B cell (primary cell): ENCODE data around the gene ZBTB7A. TPM values are rescaled to one million over a fixed set of nuclear protein-coding genes. Genes with fewer than 3 reads are reported as not detected.
A peak's percentile ranks its signal among the peaks of the same experiment; 100 is the strongest.

ENCODE experiments used
- ATAC-seq: fragments of 200-7000 bp; cut with Tn5 transposase; one replicate; pipeline ENCODE4 v1.10.0; 2021; ENCODE audit warnings: low read depth, mild to moderate bottlenecking, moderate number of reproducible peaks, moderate library complexity
- CTCF ChIA-PET: fragments of 350-600 bp; sonication (Branson Sonifier 250); formaldehyde crosslinking; loops from one replicate; lab custom pipeline; 2021; ENCODE audit warnings: antibody characterized with exemption, inconsistent platforms; lab: Charles Lee
- POLR2A ChIA-PET: fragments of 350-600 bp; sonication (Branson Sonifier 250); formaldehyde crosslinking; loops from one replicate; lab custom pipeline; 2021; ENCODE audit warnings: antibody characterized with exemption; lab: Charles Lee
- DNase-seq: peaks from one replicate; pipeline ENCODE4 v3.0.0; 2013
- H2AFZ ChIP-seq: 2 replicates; pipeline ENCODE4 v1.6.1; 2012; ENCODE audit warnings: mild to moderate bottlenecking, low read depth, low read length; ENCODE audit not compliant: insufficient read depth, poor library complexity, severe bottlenecking
- H3K27ac ChIP-seq, 2 donors: 1 replicate in 1 of 2; 2 replicates in 1 of 2; pipeline ENCODE4 v1.5.1; 2012 to 2013; ENCODE audit warnings: low read length in 2 of 2, mild to moderate bottlenecking in 2 of 2, moderate library complexity in 1 of 2
- H3K27me3 ChIP-seq, 4 experiments: fragments of 200-600 bp in 1 of 4; sonication (generic) in 1 of 4; replicated peaks in 1 of 4; 1 replicate in 2 of 4; 2 replicates in 2 of 4; pipeline versions ENCODE4 v1.6.1 to v1.7.0; 2013 to 2016; ENCODE audit warnings: low read length in 3 of 4, mild to moderate bottlenecking in 2 of 4, mixed read lengths in 1 of 4, moderate library complexity in 1 of 4; ENCODE audit not compliant: insufficient read depth in 4 of 4, control insufficient read depth in 3 of 4; ENCODE audit errors: control extremely low read depth in 1 of 4
- H3K36me3 ChIP-seq, 2 experiments: replicated peaks in 1 of 2; 1 replicate in 1 of 2; 2 replicates in 1 of 2; pipeline versions ENCODE4 v1.6.1 to v1.7.1; 2013; ENCODE audit warnings: low read length in 1 of 2; ENCODE audit not compliant: insufficient read depth in 2 of 2, control insufficient read depth in 1 of 2; ENCODE audit errors: control extremely low read depth in 1 of 2, extremely low read depth in 1 of 2
- H3K4me1 ChIP-seq, 2 donors: fragments of 200-600 bp in 1 of 2; sonication (generic) in 1 of 2; 1 replicate in 1 of 2; 2 replicates in 1 of 2; pipeline versions ENCODE4 v1.5.1 to v1.6.1; 2013 to 2017; ENCODE audit warnings: low read length in 2 of 2; ENCODE audit not compliant: control insufficient read depth in 2 of 2, insufficient read depth in 2 of 2
- H3K4me2 ChIP-seq: replicated peaks from 2 replicates; pipeline ENCODE3; 2012; ENCODE audit warnings: mild to moderate bottlenecking, low read depth, low read length; ENCODE audit not compliant: poor library complexity, severe bottlenecking
- H3K4me3 ChIP-seq, 5 experiments: fragments of 200-600 bp in 1 of 5; sonication (generic) in 1 of 5; 1 replicate in 3 of 5; 2 replicates in 2 of 5; pipeline versions ENCODE4 v1.5.1 to v1.7.0; 2011 to 2016; ENCODE audit warnings: low read length in 4 of 5, mild to moderate bottlenecking in 4 of 5, low read depth in 2 of 5, control low read depth in 1 of 5, moderate library complexity in 1 of 5; ENCODE audit not compliant: insufficient read depth in 1 of 5; ENCODE audit errors: control extremely low read depth in 1 of 5, extremely low read depth in 1 of 5
- H3K79me2 ChIP-seq: fragments of 200-600 bp; sonication (generic); one replicate; pipeline ENCODE4 v1.6.0; 2016; ENCODE audit warnings: low read length; ENCODE audit not compliant: control insufficient read depth, insufficient read depth
- H3K9ac ChIP-seq: fragments of 200-600 bp; sonication (generic); 2 replicates; pipeline ENCODE4 v1.6.1; 2017; ENCODE audit warnings: mild to moderate bottlenecking, low read length, moderate library complexity
- H3K9me3 ChIP-seq, 3 donors: one replicate each; pipeline versions ENCODE4 v1.6.1 to v1.7.1; 2013; ENCODE audit warnings: low read length in 2 of 3; ENCODE audit not compliant: control insufficient read depth in 2 of 3, insufficient read depth in 1 of 3; ENCODE audit errors: control extremely low read depth in 1 of 3
- H4K20me1 ChIP-seq: 2 replicates; pipeline ENCODE4 v1.6.0; 2012; ENCODE audit warnings: mild to moderate bottlenecking, low read length; ENCODE audit not compliant: insufficient read depth, control insufficient read depth, poor library complexity, severe bottlenecking
- H3K27ac Mint-ChIP-seq: one replicate; pipeline ENCODE4 v1.8.0; 2021; ENCODE audit warnings: mixed read lengths
- H3K27me3 Mint-ChIP-seq: one replicate; pipeline ENCODE4 v1.8.0; 2021; ENCODE audit warnings: mixed read lengths
- H3K4me1 Mint-ChIP-seq: one replicate; pipeline ENCODE4 v1.8.0; 2021; ENCODE audit warnings: mixed read lengths
- H3K4me3 Mint-ChIP-seq: one replicate; pipeline ENCODE4 v1.8.0; 2021; ENCODE audit warnings: mixed read lengths
- H3K9me3 Mint-ChIP-seq: one replicate; pipeline ENCODE4 v1.8.0; 2022; ENCODE audit warnings: mixed read lengths; ENCODE audit not compliant: insufficient read depth
- CTCF ChIP-seq: fragments of 200-600 bp; IDR thresholded peaks from one replicate; pipeline ENCODE4 v1.8.0; 2022; ENCODE audit warnings: antibody characterized with exemption, mild to moderate bottlenecking
- EZH2 ChIP-seq: IDR thresholded peaks from 2 replicates; pipeline ENCODE4 v1.6.1; 2012; ENCODE audit warnings: borderline replicate concordance, low read depth, mild to moderate bottlenecking, moderate library complexity, low read length; ENCODE audit not compliant: insufficient read depth, poor library complexity, severe bottlenecking
- WGBS: methylation state at CpG from one replicate; pipeline ENCODE4 v1.1.5; 2013; ENCODE audit warnings: missing lambda C conversion rate; ENCODE audit not compliant: insufficient coverage; 5-methylcytosine and 5-hydroxymethylcytosine counted together
- intact Hi-C: fragments of 100-400 bp; cut with micrococcal nuclease; formaldehyde crosslinking; loops from one replicate; pipeline ENCODE4 v1.10.0; 2022
- polyA plus RNA-seq: library from polyadenylated mRNA; depleted of rRNA; stranded (reverse); fragments of >200 nt; gene quantifications from 2 replicates; pipeline ENCODE4 v1.2.3, GENCODE V29; 2012
- total RNA-seq, 2 donors: library from RNA; stranded (reverse); fragments of 120-200 nt in 1 of 2; gene quantifications; 1 replicate in 1 of 2; 2 replicates in 1 of 2; pipeline versions ENCODE4 v1.2.3 to v1.2.4, GENCODE V29; 2013 to 2022

The ZBTB7A gene
- total and polyA plus RNA-seq, 2 donors (not counting 1 experiment from before 2014, with no cell fraction given), result 24.8 to 62.6 TPM

- no peak overlapping the region for H3K4me3 ChIP-seq
- no peak overlapping the region for H3K9ac ChIP-seq
- POLR2A ChIA-PET, result interaction anchor here (0.6 to 0.7 kb wide), 2 partner anchors 10 to 1074 kb away, joined by 4 to 8 read pairs; no protein-coding TSS in a partner anchor
- no peak for ATAC-seq
- no peak for TF ChIP-seq EZH2
- no peak for TF ChIP-seq CTCF
- no peaks in the 10 kb centered on the region for H3K27me3 ChIP-seq
- Mint-ChIP-seq H3K9me3 (no peaks in the 10 kb centered on the region), H3K27ac (peak overlapping the region; percentile 72), H3K4me1 (peaks cover 28% of the 10 kb centered on the region), H3K4me3 (no peak overlapping the region), H3K27me3 (no peaks in the 10 kb centered on the region)
- H4K20me1 ChIP-seq, result peaks cover 95% of the 10 kb centered on the region
- intact Hi-C loops, result no loop called here
- no peak for DNase-seq
- H3K27ac ChIP-seq, result peak overlapping the region in 1 of 2 donors; percentile 13
- peak overlapping the region; percentile 25 for H3K4me2 ChIP-seq
- H3K36me3 ChIP-seq, result peaks cover under 1 to 54% of the 10 kb centered on the region in 2 experiments
- H3K79me2 ChIP-seq, result peaks cover 95% of the 10 kb centered on the region
- no peak overlapping the region for H2AFZ ChIP-seq
- CTCF ChIA-PET, result interaction anchor here (1.6 kb wide), 1 partner anchor 88 kb away, joined by 3 read pairs; no protein-coding TSS in a partner anchor
- peaks cover 0 to 8% (median 0%) of the 10 kb centered on the region in 3 donors for H3K9me3 ChIP-seq
- WGBS, result 79% methylated on average over 8 of the region's 15 CpGs
- H3K4me1 ChIP-seq, result peaks cover 0 to 10% of the 10 kb centered on the region in 2 donors
Observed at GRCh38 chr19:4051175-4052101, 15.3 kb downstream of the ZBTB7A start.

GRCh38 chr19:4049432-4049831, 17.3 kb downstream of the ZBTB7A start:
- TF ChIP-seq EZH2 (no peak), CTCF (no peak)
- 91% methylated on average over 15 of the region's 15 CpGs for WGBS
- H3K4me1 ChIP-seq, result peaks cover 0 to 10% of the 10 kb centered on the region in 2 donors
- CTCF ChIA-PET, result interaction anchor here (1.1 kb wide), 1 partner anchor 90 kb away, joined by 3 read pairs; no protein-coding TSS in a partner anchor
- H3K36me3 ChIP-seq, result peaks cover 4 to 48% of the 10 kb centered on the region in 2 experiments
- no peak overlapping the region for H3K4me3 ChIP-seq
- no peak overlapping the region for H3K4me2 ChIP-seq
- no peak overlapping the region for H3K27ac Mint-ChIP-seq
- intact Hi-C loops, result no loop called here
- no peaks in the 10 kb centered on the region for H3K27me3 Mint-ChIP-seq
- peaks cover 95% of the 10 kb centered on the region for H4K20me1 ChIP-seq
- POLR2A ChIA-PET, result no interaction called here
- no peak overlapping the region for H2AFZ ChIP-seq
- H3K9me3 ChIP-seq, result peaks cover 0 to 8% (median 0%) of the 10 kb centered on the region in 3 donors
- no peak for DNase-seq
- H3K9ac ChIP-seq, result no peak overlapping the region
- no peak overlapping the region for H3K27ac ChIP-seq
- no peaks in the 10 kb centered on the region for H3K9me3 Mint-ChIP-seq
- H3K4me1 Mint-ChIP-seq, result peaks cover 23% of the 10 kb centered on the region
- peaks cover 94% of the 10 kb centered on the region for H3K79me2 ChIP-seq
- ATAC-seq, result no peak
- H3K4me3 Mint-ChIP-seq, result no peak overlapping the region
- no peaks in the 10 kb centered on the region for H3K27me3 ChIP-seq
